Sciatic nerve (tissue), 2 donors: ENCODE results near the gene PCGF5. TPM values are rescaled to one million over a fixed set of nuclear protein-coding genes. Genes with fewer than 3 reads are reported as not detected.
"Not testable (repeated sequence)": the region's sequence is repeated elsewhere in the genome, so short reads cannot be mapped to it uniquely, and the experiment has no call there.

Source experiments
- ATAC-seq: fragments of 200-7000 bp; cut with Tn5 transposase; one replicate; pipeline ENCODE4 v1.9.1; 2020; ENCODE audit warnings: mild to moderate bottlenecking, moderate library complexity
- DNase-seq: peaks from one replicate; pipeline ENCODE4 v3.0.0-alpha.2; 2020; ENCODE audit warnings: low spot score
- intact Hi-C: fragments of 100-400 bp; cut with DNase I; formaldehyde crosslinking; loops from one replicate; pipeline ENCODE4 v1.14.2; 2022
- total RNA-seq: library from RNA; stranded (reverse); fragmentation: NEBNext Ultra II Directional; extraction: Animal tissue kit (Norgen Biotek cat#: 25700); gene quantifications from one replicate; pipeline ENCODE4 v1.2.1, GENCODE V29; 2021
- donor health status: DM: no; HTN: no; CAD: no.
- donor health status: DM: no; HTN: no; CAD: no.

PCGF5 gene
- 54.2 TPM for total RNA-seq

DNA sequence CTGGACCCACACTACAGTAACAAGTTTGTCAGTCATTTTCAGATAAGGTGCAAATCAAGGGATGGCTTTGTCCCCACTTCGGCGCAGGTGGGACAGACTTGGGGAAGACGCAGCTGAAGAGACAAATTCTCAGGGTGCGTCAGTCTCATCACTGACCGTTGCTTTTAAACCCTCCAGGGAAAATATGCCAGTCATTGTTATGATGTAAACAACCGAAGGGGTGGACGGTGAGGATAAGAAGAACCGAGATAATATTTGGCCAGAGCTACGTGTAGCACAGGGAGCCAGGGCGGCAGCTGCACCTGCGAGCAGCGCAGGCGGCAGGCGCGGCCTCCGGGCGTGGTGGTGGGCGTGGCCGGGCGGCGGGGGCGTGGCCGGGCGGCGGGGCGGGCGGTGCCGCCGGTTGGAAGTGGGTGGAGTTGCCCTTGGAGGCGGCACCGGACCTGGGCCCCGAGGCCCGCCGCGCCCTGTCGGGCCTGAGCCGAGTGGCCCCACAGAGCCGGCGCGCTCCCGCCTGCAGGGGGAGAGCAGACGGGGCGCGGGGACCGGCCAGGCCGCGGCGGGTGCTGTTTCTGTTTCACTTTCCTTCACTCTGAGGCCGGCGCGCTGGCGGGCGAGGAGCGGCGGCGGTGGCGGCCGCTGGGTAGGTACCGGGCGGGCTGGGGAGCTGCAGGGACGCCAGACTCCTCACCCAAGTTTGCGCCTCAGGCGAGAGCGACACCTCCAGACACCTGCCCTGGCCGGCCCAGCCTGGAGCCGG is at the start of gene PCGF5:
Gene PCGF5 (plus strand): TSS at position 470 of the 760 bp plus-strand sequence. CDS start 2,209 bp downstream, outside the sequence.
- DNase-seq (peak; percentile 92), ATAC-seq (peak; percentile 99)
- intact Hi-C loops: no loop called here

- intact Hi-C loops: no loop called here
- DNase-seq: no peak
- ATAC-seq: no peak
Measured at GRCh38 chr10:91171485-91171884, 49.0 kb upstream of the PCGF5 start.

- no peak for ATAC-seq
Measured at GRCh38 chr10:91172348-91172747, 48.1 kb upstream of the PCGF5 start.

DNA sequence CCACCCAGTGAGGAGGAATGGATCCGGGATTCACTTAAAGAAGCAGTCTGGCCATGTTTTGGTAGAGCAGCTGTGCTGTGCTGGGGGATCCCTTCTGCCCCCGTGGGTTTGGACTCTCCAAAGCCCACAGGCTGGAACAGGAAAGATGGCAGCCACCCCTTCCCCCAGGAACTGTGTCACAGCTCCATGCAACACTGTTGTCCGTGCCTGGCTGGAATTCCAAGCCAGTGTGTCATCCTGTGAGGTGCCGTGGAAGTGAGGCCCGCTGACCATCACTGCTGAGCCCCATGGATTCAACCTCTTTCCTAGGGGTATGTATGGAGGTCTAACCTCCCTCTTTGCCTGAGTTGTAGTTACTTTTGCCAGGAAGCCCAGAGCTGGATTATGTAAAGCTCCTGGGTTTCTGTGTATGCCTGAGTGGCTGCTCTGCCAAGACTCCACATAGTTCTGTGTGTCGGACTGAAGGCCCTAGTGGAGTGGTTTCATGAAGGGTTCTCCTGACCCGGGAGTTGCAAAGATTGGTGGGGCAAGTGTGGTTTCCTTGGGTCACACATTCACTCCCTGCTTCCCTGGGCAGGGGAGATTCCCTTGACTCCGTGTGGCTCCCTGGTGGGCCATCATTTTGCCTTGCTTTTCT is 35.1 kb upstream of the PCGF5 start:
- DNase-seq (no peak), ATAC-seq (no peak)
- intact Hi-C loops: no loop called here

More at GRCh38 chr10:91172348-91172747, 48.1 kb upstream of the PCGF5 start:
- no peak for DNase-seq
- intact Hi-C loops: no loop called here

DNA sequence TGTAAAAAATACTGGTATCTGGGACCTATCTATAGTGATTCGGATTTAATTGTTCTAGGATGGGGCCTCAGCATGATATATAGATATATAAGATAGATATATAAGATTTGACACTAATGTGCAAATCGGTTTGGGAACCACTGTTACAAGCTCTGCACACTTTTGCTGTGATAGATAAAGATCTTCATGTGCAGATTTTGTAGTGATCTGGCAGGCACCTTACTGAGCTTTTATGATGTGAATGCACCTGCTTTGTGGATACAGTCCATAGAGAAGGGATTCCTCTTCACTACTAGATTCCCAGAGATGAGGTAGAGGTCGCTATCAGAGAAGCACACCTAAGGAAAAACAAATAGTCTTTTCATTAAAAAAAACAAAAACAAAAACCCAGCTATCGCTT is 33.3 kb upstream of the PCGF5 start:
- intact Hi-C loops: no loop called here
- no peak for ATAC-seq
- DNase-seq: no peak

GRCh38 chr10:91188010-91188409 is 32.5 kb upstream of the PCGF5 start:
- ATAC-seq, intact Hi-C loops: not testable (repeated sequence)

GRCh38 chr10:91188889-91189288 is 31.6 kb upstream of the PCGF5 start:
- DNase-seq (no peak), ATAC-seq (no peak)
- intact Hi-C loops: no loop called here

More at GRCh38 chr10:91188010-91188409, 32.5 kb upstream of the PCGF5 start:
- not testable (repeated sequence) for DNase-seq

- DNase-seq (no peak), ATAC-seq (peak; percentile 82)
- intact Hi-C loops: no loop called here
Measured at GRCh38 chr10:91190388-91190870, 30.0 kb upstream of the PCGF5 start.

- DNase-seq: no peak
- intact Hi-C loops: no loop called here
- no peak for ATAC-seq
Measured at GRCh38 chr10:91190876-91191583, 29.4 kb upstream of the PCGF5 start.

- no peak for ATAC-seq
- no peak for DNase-seq
- intact Hi-C loops: no loop called here
Measured at GRCh38 chr10:91191584-91191919, 28.9 kb upstream of the PCGF5 start.

DNA sequence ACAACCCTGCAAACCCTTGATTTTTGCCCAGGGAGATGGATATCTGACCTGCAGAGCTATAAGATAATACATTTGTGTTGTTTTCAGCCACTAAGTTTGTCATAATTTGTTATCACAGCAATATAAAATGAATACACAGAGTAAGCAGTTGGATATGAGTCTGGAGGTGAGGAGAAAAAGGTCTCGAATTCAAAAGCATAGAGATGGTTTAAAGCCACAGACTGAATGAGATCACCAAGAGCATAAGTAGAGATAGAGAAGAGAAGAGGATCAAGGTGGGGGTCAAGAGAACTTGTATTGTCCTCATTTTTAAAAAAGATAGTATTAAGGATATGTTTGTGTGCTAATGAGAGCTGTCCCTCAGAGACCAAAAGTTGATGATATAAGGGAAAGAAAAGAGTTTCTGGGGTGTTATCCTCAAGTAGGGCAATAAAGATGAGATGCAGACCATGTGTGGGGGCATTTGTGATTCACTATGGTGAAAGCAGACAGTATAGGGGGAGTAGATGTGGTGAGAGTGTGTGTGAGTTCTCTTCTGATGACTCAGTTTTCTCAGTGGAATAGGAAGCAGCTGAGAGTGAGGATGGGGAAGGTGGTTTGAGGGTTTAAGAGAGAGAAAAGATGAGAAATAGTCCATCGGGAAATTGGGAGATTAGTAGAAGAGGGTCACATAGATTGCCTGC is 25.8 kb upstream of the PCGF5 start:
- intact Hi-C loops: no loop called here
- ATAC-seq: no peak
- no peak for DNase-seq

DNA sequence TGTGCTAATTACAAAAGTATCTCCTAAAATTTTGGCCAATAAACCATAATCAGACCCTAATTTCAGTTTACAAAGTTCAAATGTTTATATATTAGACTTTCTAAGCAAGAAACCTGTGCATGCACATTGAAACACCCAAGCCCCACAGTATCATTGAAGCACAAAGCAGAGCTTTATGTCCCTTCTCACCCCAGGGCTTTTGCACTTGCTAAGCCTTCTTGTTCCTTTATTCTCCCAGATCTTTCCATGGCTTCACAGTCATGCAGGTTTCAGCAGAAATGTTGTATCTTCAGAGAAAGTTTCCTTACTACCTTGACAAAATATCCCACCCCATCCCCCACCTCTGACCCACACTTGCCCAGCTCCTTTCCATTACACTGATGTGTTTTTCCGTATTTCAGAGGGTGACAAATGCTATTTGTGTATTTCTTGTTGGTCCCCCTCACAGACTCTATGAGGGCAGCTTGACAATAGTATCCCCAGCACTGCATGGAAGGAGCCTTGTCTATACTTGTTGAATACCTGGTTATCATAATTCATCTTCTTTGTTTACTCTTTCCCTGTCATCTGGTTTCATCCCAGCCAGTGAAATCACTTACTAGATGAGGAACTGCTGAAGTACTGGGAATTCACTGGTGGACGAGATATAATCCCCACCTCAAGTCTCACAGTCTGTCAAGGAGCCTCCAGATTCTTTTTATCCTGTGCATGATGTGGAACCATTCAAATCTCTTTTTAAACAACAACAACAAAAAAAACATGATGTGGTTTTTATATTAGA is 24.0 kb upstream of the PCGF5 start:
- ATAC-seq (no peak), DNase-seq (no peak)
- intact Hi-C loops: no loop called here

GRCh38 chr10:91197127-91197526 is 23.3 kb upstream of the PCGF5 start:
- DNase-seq (no peak), ATAC-seq (no peak)
- intact Hi-C loops: no loop called here

GRCh38 chr10:91198781-91199180 is 21.7 kb upstream of the PCGF5 start:
- DNase-seq (no peak), ATAC-seq (peak; percentile 89)
- intact Hi-C loops: no loop called here

DNA sequence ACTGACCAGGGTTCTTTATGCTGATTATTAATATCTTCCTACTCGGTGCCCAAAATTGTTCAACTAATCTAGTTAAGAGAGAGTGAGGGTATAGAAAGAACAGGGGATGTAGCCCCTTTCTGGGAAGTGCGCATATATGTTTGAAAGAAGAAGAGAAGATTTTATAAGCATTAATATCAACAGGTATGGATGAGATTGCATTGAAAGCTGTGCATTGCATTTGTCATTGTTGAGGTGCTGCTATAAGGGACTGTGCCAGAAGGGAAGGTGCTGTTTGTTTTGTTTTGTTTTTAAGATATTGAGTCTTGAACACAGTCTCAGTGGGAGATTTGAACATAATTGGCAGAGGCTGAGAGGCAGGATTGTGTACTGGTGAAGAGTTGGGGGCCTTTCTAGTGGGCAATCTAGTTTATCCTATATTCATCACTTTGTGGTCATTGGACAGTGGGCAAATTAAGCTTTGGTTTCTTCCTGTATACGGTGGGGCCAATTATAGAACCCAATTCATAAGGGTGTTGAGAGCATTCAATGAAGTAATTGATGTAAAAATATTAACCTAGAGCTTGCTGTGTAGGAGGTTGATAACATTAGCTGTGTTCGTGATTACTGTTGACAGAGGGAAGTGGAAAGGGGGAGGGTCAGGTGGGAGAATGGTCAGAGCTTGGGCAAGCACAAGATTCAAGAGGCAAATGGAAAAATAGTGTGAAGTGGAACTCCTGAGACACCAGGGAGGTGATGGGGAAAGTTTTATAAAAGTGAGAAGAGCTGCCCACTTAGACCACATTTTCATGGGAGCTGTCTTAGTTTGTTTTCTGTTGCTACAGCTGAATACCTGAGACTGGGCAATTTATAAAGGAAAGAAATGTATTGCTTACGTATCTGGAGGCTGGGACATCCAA is 19.9 kb upstream of the PCGF5 start:
- DNase-seq (no peak), ATAC-seq (no peak)
- intact Hi-C loops: no loop called here

DNA sequence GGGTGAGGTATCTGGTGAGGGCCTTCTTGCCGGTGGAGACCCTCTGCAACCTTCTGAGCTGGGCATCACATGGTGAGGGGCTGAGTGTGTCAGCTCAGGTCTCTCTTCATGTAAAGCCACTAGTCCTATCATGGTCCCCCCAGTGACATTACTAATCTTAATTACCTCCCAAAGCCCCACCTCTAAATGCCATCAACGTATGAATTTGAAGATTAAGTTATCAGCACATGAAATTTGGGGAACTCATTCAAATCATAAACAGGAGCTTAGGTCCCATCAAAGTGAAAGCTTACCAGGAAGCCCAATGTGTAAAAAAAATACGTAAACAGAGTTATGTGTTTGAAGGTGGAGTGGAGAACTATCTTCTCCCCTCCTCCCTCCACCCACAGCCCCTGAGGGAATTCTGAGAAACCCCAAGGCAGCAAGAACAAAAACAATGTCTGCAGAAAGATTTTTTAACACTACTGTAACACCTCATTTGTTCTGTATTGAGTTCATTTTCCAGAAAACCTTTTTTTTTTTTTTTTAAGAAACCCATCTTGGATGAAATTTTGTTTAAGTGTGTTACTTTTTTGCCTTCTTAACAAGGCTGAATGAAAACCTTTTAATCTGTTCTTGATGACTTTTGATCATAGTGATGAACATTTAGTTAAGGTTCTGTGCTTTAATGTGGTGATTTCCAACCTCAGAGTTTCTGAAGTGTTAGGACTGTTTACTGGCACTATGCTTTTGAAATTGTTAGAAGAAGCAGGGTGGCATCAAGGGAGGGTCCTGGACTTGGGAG is 19.1 kb upstream of the PCGF5 start:
- intact Hi-C loops: no loop called here
- no peak for DNase-seq
- no peak for ATAC-seq

- intact Hi-C loops: no loop called here
- no peak for DNase-seq
- no peak for ATAC-seq
Measured at GRCh38 chr10:91206427-91206826, 14.0 kb upstream of the PCGF5 start.
